GM12878 (cell line): ENCODE results near the gene GDI2. TPM values are rescaled to one million over a fixed set of nuclear protein-coding genes. Genes with fewer than 3 reads are reported as not detected.

Source experiments
- CHD2 ChIP-seq: IDR thresholded peaks from 2 replicates; pipeline ENCODE4 v1.6.1; 2011; ENCODE audit warnings: low read depth, low read length, improper control_type of control experiment, borderline replicate concordance
- E2F4 ChIP-seq: IDR thresholded peaks from 2 replicates; pipeline ENCODE4 v1.6.1; 2012; ENCODE audit warnings: low read depth, low read length, improper control_type of control experiment
- FOS ChIP-seq: IDR thresholded peaks from 3 replicates; pipeline ENCODE4 v1.6.1; 2011; ENCODE audit warnings: borderline replicate concordance; ENCODE audit not compliant: insufficient read length; ENCODE audit errors: extremely low read depth
- PML ChIP-seq: IDR thresholded peaks from 2 replicates; pipeline ENCODE4 v1.6.1; 2012; ENCODE audit warnings: low read length, inconsistent platforms
- SIX5 ChIP-seq: IDR thresholded peaks from 2 replicates; pipeline ENCODE4 v1.6.1; 2011; ENCODE audit warnings: mild to moderate bottlenecking, low read depth, low read length, moderate library complexity; ENCODE audit not compliant: severe bottlenecking
- SMARCA5 ChIP-seq: fragments of 450-650 bp; IDR thresholded peaks from 2 replicates; pipeline ENCODE4 v1.6.1; 2017; ENCODE audit warnings: mild to moderate bottlenecking
- polyA plus RNA-seq, 11 experiments: library from polyadenylated mRNA; depleted of rRNA in 4 of 11; unstranded in 6 of 11; stranded (reverse) in 5 of 11; fragments of >200 nt; fragmentation: Nextera tagmentation in 4 of 11; fragmentation: Illumina TruSeq in 1 of 11; extraction: Ambion mirVana in 4 of 11; extraction: Trizol in 1 of 11; gene quantifications; 1 replicate in 1 of 11; 2 replicates in 10 of 11; pipeline versions ENCODE4 v1.2.1 to v1.2.3, GENCODE V29; 2011 to 2016; ENCODE audit warnings: inconsistent platforms in 2 of 11, missing spikeins in 2 of 11, low read depth in 1 of 11
- total RNA-seq, 4 experiments: library from RNA; depleted of rRNA in 3 of 4; stranded (reverse); fragments of >200 nt in 3 of 4; fragmentation: Illumina TruSeq in 1 of 4; extraction: Trizol in 1 of 4; gene quantifications; 2 replicates each; pipeline versions ENCODE4 v1.2.1 to v1.2.3, GENCODE V29; 2013 to 2021
- TF ChIP-seq, protein P1 (sequence below): IDR thresholded peaks from 2 replicates; pipeline ENCODE4 v1.6.1; 2012; ENCODE audit warnings: mild to moderate bottlenecking, low read depth, low read length
- TF ChIP-seq, protein P2 (sequence below): fragments of 450-650 bp; IDR thresholded peaks from 2 replicates; pipeline ENCODE4 v1.6.1; 2016; ENCODE audit warnings: mild to moderate bottlenecking
- TF ChIP-seq, protein P3 (sequence below): fragments of 150-350 bp; IDR thresholded peaks from 2 replicates; pipeline ENCODE4 v1.6.1; 2016; ENCODE audit warnings: low read depth, low read length

Gene GDI2
- total and polyA plus RNA-seq, 10 of the 15 experiments (the other 5 are each of a cell fraction or from before 2014, with no cell fraction given), result 261 to 395 (median 276) TPM

- TF ChIP-seq, protein P1, sequence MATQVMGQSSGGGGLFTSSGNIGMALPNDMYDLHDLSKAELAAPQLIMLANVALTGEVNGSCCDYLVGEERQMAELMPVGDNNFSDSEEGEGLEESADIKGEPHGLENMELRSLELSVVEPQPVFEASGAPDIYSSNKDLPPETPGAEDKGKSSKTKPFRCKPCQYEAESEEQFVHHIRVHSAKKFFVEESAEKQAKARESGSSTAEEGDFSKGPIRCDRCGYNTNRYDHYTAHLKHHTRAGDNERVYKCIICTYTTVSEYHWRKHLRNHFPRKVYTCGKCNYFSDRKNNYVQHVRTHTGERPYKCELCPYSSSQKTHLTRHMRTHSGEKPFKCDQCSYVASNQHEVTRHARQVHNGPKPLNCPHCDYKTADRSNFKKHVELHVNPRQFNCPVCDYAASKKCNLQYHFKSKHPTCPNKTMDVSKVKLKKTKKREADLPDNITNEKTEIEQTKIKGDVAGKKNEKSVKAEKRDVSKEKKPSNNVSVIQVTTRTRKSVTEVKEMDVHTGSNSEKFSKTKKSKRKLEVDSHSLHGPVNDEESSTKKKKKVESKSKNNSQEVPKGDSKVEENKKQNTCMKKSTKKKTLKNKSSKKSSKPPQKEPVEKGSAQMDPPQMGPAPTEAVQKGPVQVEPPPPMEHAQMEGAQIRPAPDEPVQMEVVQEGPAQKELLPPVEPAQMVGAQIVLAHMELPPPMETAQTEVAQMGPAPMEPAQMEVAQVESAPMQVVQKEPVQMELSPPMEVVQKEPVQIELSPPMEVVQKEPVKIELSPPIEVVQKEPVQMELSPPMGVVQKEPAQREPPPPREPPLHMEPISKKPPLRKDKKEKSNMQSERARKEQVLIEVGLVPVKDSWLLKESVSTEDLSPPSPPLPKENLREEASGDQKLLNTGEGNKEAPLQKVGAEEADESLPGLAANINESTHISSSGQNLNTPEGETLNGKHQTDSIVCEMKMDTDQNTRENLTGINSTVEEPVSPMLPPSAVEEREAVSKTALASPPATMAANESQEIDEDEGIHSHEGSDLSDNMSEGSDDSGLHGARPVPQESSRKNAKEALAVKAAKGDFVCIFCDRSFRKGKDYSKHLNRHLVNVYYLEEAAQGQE, result no peak
- TF ChIP-seq SIX5, result no peak
- TF ChIP-seq FOS, result no peak
- TF ChIP-seq E2F4, result no peak
- TF ChIP-seq PML, result no peak
- no peak for TF ChIP-seq CHD2
- TF ChIP-seq, protein P2, sequence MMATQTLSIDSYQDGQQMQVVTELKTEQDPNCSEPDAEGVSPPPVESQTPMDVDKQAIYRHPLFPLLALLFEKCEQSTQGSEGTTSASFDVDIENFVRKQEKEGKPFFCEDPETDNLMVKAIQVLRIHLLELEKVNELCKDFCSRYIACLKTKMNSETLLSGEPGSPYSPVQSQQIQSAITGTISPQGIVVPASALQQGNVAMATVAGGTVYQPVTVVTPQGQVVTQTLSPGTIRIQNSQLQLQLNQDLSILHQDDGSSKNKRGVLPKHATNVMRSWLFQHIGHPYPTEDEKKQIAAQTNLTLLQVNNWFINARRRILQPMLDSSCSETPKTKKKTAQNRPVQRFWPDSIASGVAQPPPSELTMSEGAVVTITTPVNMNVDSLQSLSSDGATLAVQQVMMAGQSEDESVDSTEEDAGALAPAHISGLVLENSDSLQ, result no peak
- TF ChIP-seq, protein P3, sequence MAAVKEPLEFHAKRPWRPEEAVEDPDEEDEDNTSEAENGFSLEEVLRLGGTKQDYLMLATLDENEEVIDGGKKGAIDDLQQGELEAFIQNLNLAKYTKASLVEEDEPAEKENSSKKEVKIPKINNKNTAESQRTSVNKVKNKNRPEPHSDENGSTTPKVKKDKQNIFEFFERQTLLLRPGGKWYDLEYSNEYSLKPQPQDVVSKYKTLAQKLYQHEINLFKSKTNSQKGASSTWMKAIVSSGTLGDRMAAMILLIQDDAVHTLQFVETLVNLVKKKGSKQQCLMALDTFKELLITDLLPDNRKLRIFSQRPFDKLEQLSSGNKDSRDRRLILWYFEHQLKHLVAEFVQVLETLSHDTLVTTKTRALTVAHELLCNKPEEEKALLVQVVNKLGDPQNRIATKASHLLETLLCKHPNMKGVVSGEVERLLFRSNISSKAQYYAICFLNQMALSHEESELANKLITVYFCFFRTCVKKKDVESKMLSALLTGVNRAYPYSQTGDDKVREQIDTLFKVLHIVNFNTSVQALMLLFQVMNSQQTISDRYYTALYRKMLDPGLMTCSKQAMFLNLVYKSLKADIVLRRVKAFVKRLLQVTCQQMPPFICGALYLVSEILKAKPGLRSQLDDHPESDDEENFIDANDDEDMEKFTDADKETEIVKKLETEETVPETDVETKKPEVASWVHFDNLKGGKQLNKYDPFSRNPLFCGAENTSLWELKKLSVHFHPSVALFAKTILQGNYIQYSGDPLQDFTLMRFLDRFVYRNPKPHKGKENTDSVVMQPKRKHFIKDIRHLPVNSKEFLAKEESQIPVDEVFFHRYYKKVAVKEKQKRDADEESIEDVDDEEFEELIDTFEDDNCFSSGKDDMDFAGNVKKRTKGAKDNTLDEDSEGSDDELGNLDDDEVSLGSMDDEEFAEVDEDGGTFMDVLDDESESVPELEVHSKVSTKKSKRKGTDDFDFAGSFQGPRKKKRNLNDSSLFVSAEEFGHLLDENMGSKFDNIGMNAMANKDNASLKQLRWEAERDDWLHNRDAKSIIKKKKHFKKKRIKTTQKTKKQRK, result no peak
- no peak for TF ChIP-seq SMARCA5
Measured at GRCh38 chr10:5794236-5794635, 19.0 kb downstream of the GDI2 start (continued).
